ENCODE measurements around the gene CORO2B. TPM values are rescaled to one million over a fixed set of nuclear protein-coding genes. Genes with fewer than 3 reads are reported as not detected.

CORO2B gene
- total RNA-seq, 1 donor from 2014 or later, result 82.5 TPM

GRCh38 chr15:68583936-68584755 lies 5.4 kb downstream of the CORO2B start:
- no peak for TF ChIP-seq CTCF (IDR thresholded peaks at IDR 0.05)
- peaks cover 65% of the 10 kb centered on the region for H3K4me1 Mint-ChIP-seq (ENCODE audit: low read depth)
- no peaks in the 10 kb centered on the region for H3K36me3 Mint-ChIP-seq (ENCODE audit: low read depth)
- H3K4me3 Mint-ChIP-seq (ENCODE audit: unreplicated experiment), result no peak overlapping the region
- no peaks in the 10 kb centered on the region for H3K27me3 Mint-ChIP-seq (ENCODE audit: low read depth)
- no peaks in the 10 kb centered on the region for H3K9me3 Mint-ChIP-seq (ENCODE audit: low read depth)
- DNase-seq (ENCODE audit: low spot score), result peak; percentile 70
- peak overlapping the region; percentile 45 for H3K27ac Mint-ChIP-seq (ENCODE audit: unreplicated experiment)

- DNase-seq (ENCODE audit: low spot score), result peak; percentile 63
- no peaks in the 10 kb centered on the region for H3K27me3 Mint-ChIP-seq (ENCODE audit: low read depth)
- H3K4me3 Mint-ChIP-seq (ENCODE audit: unreplicated experiment), result no peak overlapping the region
- TF ChIP-seq CTCF (IDR thresholded peaks at IDR 0.05), result no peak
- H3K27ac Mint-ChIP-seq (ENCODE audit: unreplicated experiment), result peak overlapping the region; percentile 57
- H3K4me1 Mint-ChIP-seq (ENCODE audit: low read depth), result peaks cover 66% of the 10 kb centered on the region
- no peaks in the 10 kb centered on the region for H3K36me3 Mint-ChIP-seq (ENCODE audit: low read depth)
- no peaks in the 10 kb centered on the region for H3K9me3 Mint-ChIP-seq (ENCODE audit: low read depth)
Measured at GRCh38 chr15:68584756-68585573, 6.2 kb downstream of the CORO2B start.

GRCh38 chr15:68585574-68586273 lies 6.9 kb downstream of the CORO2B start:
- Mint-ChIP-seq H3K27ac (ENCODE audit: unreplicated experiment) (peak overlapping the region; percentile 57), H3K9me3 (ENCODE audit: low read depth) (no peaks in the 10 kb centered on the region), H3K27me3 (ENCODE audit: low read depth) (no peaks in the 10 kb centered on the region), H3K4me3 (ENCODE audit: unreplicated experiment) (no peak overlapping the region), H3K4me1 (ENCODE audit: low read depth) (peaks cover 62% of the 10 kb centered on the region), H3K36me3 (ENCODE audit: low read depth) (no peaks in the 10 kb centered on the region)
- peak; percentile 30 for DNase-seq (ENCODE audit: low spot score)
- TF ChIP-seq CTCF (IDR thresholded peaks at IDR 0.05), result no peak

- H3K36me3 Mint-ChIP-seq (ENCODE audit: low read depth), result no peaks in the 10 kb centered on the region
- DNase-seq (ENCODE audit: low spot score), result peak; percentile 30
- no peak for TF ChIP-seq CTCF (IDR thresholded peaks at IDR 0.05)
- H3K9me3 Mint-ChIP-seq (ENCODE audit: low read depth), result no peaks in the 10 kb centered on the region
- peak overlapping the region; percentile 29 for H3K27ac Mint-ChIP-seq (ENCODE audit: unreplicated experiment)
- no peaks in the 10 kb centered on the region for H3K27me3 Mint-ChIP-seq (ENCODE audit: low read depth)
- peaks cover 63% of the 10 kb centered on the region for H3K4me1 Mint-ChIP-seq (ENCODE audit: low read depth)
- no peak overlapping the region for H3K4me3 Mint-ChIP-seq (ENCODE audit: unreplicated experiment)
Measured at GRCh38 chr15:68586274-68586961, 7.6 kb downstream of the CORO2B start.
